Activated T-helper 1 cell treated with anti-CD3 and anti-CD28 coated beads, Interleukin-12 subunit alpha, Interleukin-12 subunit beta, Interleukin-2, Interleukin-4 antibody, amounts not matched to agents 30 ng/mL and 10 ng/mL and 1 ng/mL, durations not matched to agents 14 hours and 24 hours and 36 hours (primary cell): Measurements from ENCODE around the gene TES. TPM values are rescaled to one million over a fixed set of nuclear protein-coding genes. Genes with fewer than 3 reads are reported as not detected.
"Not testable (repeated sequence)": the region's sequence is repeated elsewhere in the genome, so short reads cannot be mapped to it uniquely, and the experiment has no call there.

Experiments
- DNase-seq: peaks from one replicate; pipeline ENCODE4 v3.0.0; 2021; ENCODE audit warnings: low spot score
- H3K27ac Mint-ChIP-seq: one replicate; pipeline ENCODE4 v1.8.0; 2021; ENCODE audit warnings: mild to moderate bottlenecking, mixed read lengths
- H3K27me3 Mint-ChIP-seq: one replicate; pipeline ENCODE4 v1.8.0; 2022; ENCODE audit warnings: mild to moderate bottlenecking, moderate library complexity, mixed read lengths; ENCODE audit not compliant: insufficient read depth
- H3K36me3 Mint-ChIP-seq: one replicate; pipeline ENCODE4 v1.8.0; 2021; ENCODE audit warnings: low read depth, mixed read lengths
- H3K4me1 Mint-ChIP-seq: one replicate; pipeline ENCODE4 v1.8.0; 2021; ENCODE audit warnings: low read depth, mixed read lengths
- H3K4me3 Mint-ChIP-seq: one replicate; pipeline ENCODE4 v1.8.0; 2021; ENCODE audit warnings: mild to moderate bottlenecking, moderate library complexity, mixed read lengths
- H3K9me3 Mint-ChIP-seq: one replicate; pipeline ENCODE4 v1.8.0; 2021; ENCODE audit warnings: mixed read lengths
- intact Hi-C: fragments of 100-400 bp; cut with micrococcal nuclease; formaldehyde crosslinking; loops from one replicate; pipeline ENCODE4 v1.15.1; 2024
- total RNA-seq: library from RNA; stranded (reverse); gene quantifications from 2 replicates; pipeline ENCODE4 v1.2.3, GENCODE V29; 2022

Gene TES
- total RNA-seq, 1 donor from 2014 or later, result 38.4 TPM

GRCh38 chr7:116291937-116292336 lies 81.6 kb downstream of the TES start:
- H3K36me3 Mint-ChIP-seq, result no peaks in the 10 kb centered on the region
- no peaks in the 10 kb centered on the region for H3K9me3 Mint-ChIP-seq
- no peak overlapping the region for H3K4me3 Mint-ChIP-seq
- peaks cover 8% of the 10 kb centered on the region for H3K27me3 Mint-ChIP-seq
- H3K27ac Mint-ChIP-seq, result no peak overlapping the region
- intact Hi-C loops, result no loop called here
- no peaks in the 10 kb centered on the region for H3K4me1 Mint-ChIP-seq
- DNase-seq, result no peak

- H3K4me3 Mint-ChIP-seq, result no peak overlapping the region
- H3K4me1 Mint-ChIP-seq, result no peaks in the 10 kb centered on the region
- H3K27ac Mint-ChIP-seq, result no peak overlapping the region
- intact Hi-C loops, result no loop called here
- no peaks in the 10 kb centered on the region for H3K36me3 Mint-ChIP-seq
- no peaks in the 10 kb centered on the region for H3K9me3 Mint-ChIP-seq
- DNase-seq, result no peak
- peaks cover 8% of the 10 kb centered on the region for H3K27me3 Mint-ChIP-seq
Measured at GRCh38 chr7:116292381-116292780, 82.0 kb downstream of the TES start.

GRCh38 chr7:116293139-116293538 lies 82.8 kb downstream of the TES start:
- Mint-ChIP-seq H3K27ac (no peak overlapping the region), H3K27me3 (peaks cover 8% of the 10 kb centered on the region), H3K36me3 (no peaks in the 10 kb centered on the region), H3K9me3 (no peaks in the 10 kb centered on the region), H3K4me3 (no peak overlapping the region), H3K4me1 (no peaks in the 10 kb centered on the region)
- DNase-seq, result no peak
- intact Hi-C loops, result no loop called here

GRCh38 chr7:116293633-116294032 lies 83.3 kb downstream of the TES start:
- no peak for DNase-seq
- Mint-ChIP-seq H3K9me3 (no peaks in the 10 kb centered on the region), H3K27ac (no peak overlapping the region), H3K4me1 (no peaks in the 10 kb centered on the region), H3K36me3 (no peaks in the 10 kb centered on the region), H3K4me3 (no peak overlapping the region), H3K27me3 (peaks cover 8% of the 10 kb centered on the region)
- intact Hi-C loops, result no loop called here

GRCh38 chr7:116295903-116296302 lies 85.6 kb downstream of the TES start:
- H3K9me3 Mint-ChIP-seq, DNase-seq: not testable (repeated sequence)

GRCh38 chr7:116298055-116298454 lies 87.7 kb downstream of the TES start:
- peaks cover 9% of the 10 kb centered on the region for H3K27me3 Mint-ChIP-seq
- no peaks in the 10 kb centered on the region for H3K4me1 Mint-ChIP-seq
- DNase-seq, result no peak
- H3K9me3 Mint-ChIP-seq, result no peaks in the 10 kb centered on the region
- no peaks in the 10 kb centered on the region for H3K36me3 Mint-ChIP-seq
- no peak overlapping the region for H3K4me3 Mint-ChIP-seq
- intact Hi-C loops, result no loop called here
- no peak overlapping the region for H3K27ac Mint-ChIP-seq

More at GRCh38 chr7:116295903-116296302, 85.6 kb downstream of the TES start:
- H3K27ac Mint-ChIP-seq, intact Hi-C loops, H3K4me1 Mint-ChIP-seq, H3K4me3 Mint-ChIP-seq, H3K36me3 Mint-ChIP-seq: not testable (repeated sequence)
- H3K27me3 Mint-ChIP-seq, result peaks cover 10% of the 10 kb centered on the region

- DNase-seq, result no peak
- Mint-ChIP-seq H3K36me3 (no peaks in the 10 kb centered on the region), H3K9me3 (no peaks in the 10 kb centered on the region), H3K4me3 (no peak overlapping the region), H3K4me1 (no peaks in the 10 kb centered on the region), H3K27me3 (peaks cover 12% of the 10 kb centered on the region), H3K27ac (no peak overlapping the region)
- intact Hi-C loops, result no loop called here
Measured at GRCh38 chr7:116298576-116298975, 88.2 kb downstream of the TES start.

GRCh38 chr7:116305485-116306408 lies 95.4 kb downstream of the TES start:
- Mint-ChIP-seq H3K27ac (no peak overlapping the region), H3K4me3 (no peak overlapping the region), H3K4me1 (no peaks in the 10 kb centered on the region), H3K9me3 (no peaks in the 10 kb centered on the region), H3K36me3 (no peaks in the 10 kb centered on the region), H3K27me3 (peaks cover 10% of the 10 kb centered on the region)
- DNase-seq, result no peak
- intact Hi-C loops, result no loop called here

GRCh38 chr7:116306409-116307048 lies 96.2 kb downstream of the TES start:
- intact Hi-C loops, result no loop called here
- H3K36me3 Mint-ChIP-seq, result no peaks in the 10 kb centered on the region

GRCh38 chr7:116307253-116307652 lies 96.9 kb downstream of the TES start:
- no peaks in the 10 kb centered on the region for H3K9me3 Mint-ChIP-seq
- intact Hi-C loops, result no loop called here

More at GRCh38 chr7:116306409-116307048, 96.2 kb downstream of the TES start:
- no peaks in the 10 kb centered on the region for H3K4me1 Mint-ChIP-seq
- H3K4me3 Mint-ChIP-seq, result no peak overlapping the region
- no peak overlapping the region for H3K27ac Mint-ChIP-seq
- no peaks in the 10 kb centered on the region for H3K9me3 Mint-ChIP-seq
- peaks cover 10% of the 10 kb centered on the region for H3K27me3 Mint-ChIP-seq
- no peak for DNase-seq

More at GRCh38 chr7:116307253-116307652, 96.9 kb downstream of the TES start:
- no peak overlapping the region for H3K27ac Mint-ChIP-seq
- no peaks in the 10 kb centered on the region for H3K36me3 Mint-ChIP-seq
- H3K4me1 Mint-ChIP-seq, result no peaks in the 10 kb centered on the region
- no peak for DNase-seq
- no peak overlapping the region for H3K4me3 Mint-ChIP-seq
- H3K27me3 Mint-ChIP-seq, result peaks cover 10% of the 10 kb centered on the region

Other genes with a start within 250 kb of the TES start
- not detected in 2 replicates for gene TFEC, start 179.8 kb upstream of the TES start, total RNA-seq